NCI-H1417 treated with DMSO at 0.1 percent for 48 hours (cell line): ENCODE data around the gene MED13.
"Not testable (repeated sequence)": the region's sequence is repeated elsewhere in the genome, so short reads cannot be mapped to it uniquely, and the experiment has no call there.

Experiments used
- DNase-seq: peaks from one replicate; lab custom pipeline; 2025; lab: John Stamatoyannopoulos, UW

MED13 gene

DNA sequence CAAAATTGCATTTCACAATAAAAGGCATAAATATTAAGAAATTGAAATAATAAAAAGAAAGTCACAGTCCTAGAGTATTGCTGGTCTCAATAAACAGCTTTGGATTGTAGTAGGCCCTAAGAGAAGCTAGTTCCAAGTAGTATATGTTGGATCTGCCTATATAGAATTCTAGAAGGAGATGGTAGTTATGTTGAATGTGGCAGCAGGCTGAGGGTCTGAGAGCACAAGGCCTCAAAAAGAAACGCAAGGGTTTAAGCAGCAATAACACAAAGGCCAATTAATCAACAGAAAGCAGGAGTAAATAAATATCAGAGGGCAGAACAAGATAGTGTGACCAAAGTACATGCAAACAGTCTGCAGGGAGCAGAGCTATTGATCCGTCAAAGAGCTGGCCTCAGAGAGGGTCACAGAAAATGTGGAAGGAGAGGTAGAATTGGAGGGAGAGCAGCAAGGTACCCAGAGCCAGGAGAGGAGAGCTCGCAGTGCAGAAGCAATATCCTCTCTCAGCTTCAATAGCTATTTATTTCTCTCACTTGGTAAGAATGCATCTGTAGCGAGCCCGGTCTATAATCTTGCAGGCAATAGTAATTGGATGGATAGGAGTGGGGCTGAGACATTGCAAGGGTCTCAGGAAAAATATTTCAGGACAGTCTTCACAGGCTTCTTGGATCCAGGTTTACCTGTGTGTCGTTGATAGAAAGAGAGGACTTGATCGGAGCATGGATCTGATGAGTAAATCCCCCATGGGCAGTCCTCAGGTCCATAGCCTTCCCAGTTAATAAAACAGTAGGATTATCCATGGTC is 25.1 kb upstream of the MED13 start:
- no peak for DNase-seq

DNA sequence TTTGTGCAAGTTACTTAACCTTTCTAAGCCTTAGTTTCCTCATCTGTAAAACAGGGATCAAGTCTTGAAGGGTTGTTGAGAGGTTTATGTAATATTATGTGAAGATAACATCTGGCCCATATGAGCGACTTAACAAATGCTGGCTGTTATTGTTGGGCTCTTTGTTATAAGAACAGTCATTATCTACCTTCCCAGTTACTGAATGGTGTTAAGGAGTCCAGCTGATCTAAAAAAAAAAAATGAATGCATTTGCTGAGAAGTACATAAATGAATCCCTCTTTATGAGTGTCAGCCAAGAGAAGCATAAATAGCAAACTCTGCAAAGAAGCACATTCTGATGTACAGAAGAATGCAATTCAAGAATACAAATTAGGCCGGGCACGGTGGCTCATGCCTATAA is 24.3 kb upstream of the MED13 start:
- no peak for DNase-seq

DNA sequence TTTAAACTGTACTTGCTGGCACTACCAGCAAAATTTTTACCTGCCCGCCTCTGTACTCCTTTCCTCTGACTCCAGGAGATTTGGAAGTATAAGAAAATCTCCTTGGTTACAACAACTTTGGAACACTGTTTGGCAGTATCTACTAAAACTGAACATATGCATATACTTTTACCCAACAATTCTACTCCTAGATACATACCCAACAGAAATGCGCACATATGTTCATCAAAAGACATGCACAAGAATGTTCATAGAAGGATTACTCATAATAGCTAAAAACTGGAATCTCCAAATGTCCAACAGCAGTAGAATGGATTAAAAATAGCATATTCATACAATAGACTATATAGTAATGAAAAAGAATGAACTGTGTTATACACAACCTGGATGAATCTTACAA is 21.7 kb upstream of the MED13 start:
- DNase-seq = no peak

DNA sequence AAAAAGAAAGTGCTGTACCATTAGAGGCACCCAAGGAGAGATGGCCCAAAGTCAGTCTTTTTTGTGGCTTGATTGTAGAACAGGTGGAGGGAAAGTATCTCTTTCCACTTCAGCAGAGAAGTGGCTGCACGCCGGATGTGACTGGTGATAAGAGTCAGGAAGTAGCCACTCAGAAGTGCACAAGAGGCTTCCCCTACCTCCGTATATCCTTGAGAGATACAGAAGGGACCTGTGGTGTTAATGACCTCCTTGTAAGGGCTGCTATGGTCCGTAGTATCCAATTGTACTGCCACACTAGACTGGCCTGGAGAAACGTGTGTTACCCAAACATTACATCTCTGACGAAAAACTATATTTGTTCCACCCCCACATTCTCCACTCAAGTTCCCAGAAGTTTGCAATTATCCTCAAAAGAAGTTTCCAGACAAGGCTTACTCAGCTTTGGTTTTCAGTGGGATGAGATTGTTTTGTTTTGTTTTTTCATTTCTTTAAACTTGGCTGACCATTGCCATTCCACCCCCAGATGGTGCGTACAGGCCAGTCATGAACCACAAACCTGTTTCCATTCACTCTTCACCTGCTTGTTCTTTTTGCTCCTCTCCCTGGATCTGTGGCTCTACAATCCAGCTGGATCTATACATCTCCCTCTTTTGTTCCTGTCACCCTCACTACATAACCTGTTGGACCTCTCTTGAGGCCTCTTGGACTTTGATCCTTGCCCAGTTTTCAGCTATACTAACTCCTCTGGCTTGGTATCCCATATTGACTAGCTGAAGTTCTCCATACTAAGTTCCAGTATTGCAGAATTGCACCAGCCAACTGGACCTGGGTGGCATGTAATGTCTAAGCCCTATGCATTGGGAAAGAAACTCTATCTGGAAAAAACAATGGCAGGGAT is 20.7 kb upstream of the MED13 start:
- DNase-seq = no peak

DNA sequence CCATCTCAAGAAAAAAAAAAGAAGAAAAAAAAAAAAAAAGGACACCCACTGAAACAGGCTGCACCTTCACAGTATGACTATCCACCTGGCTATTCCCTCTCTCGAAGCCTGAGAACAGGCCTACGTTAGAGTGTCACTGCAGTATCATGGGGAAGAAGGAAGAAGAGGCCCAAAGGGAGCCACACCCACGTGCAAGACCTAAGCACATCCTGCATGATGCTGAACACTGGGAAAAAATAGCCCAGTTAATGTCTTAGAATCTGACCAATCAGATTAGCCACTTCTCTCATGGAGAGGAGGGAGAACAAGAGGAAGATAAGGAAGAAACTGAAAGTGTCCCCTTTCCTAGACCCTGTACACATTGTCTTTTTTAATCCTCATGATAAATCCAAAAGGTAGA is 19.5 kb upstream of the MED13 start:
- DNase-seq = no peak

DNA sequence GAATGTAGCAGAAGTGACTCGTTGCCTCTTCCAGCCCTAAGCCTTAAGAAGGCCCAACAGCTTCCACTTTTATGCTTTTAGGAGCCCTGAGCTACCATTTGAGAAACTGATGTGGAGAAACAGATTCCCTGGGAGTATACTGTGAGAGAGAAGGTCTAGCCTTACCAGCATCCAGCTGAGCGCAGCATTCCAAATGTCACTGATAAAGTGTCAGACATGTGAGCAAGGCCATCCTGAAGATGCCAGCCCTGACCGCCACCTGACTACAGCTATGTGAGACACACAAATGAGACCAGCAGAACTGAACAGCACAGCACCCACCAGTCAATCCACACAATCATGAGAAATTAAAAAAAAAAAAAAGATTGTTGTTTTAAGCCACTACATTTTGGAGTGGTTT is 18.6 kb upstream of the MED13 start:
- DNase-seq = no peak

DNA sequence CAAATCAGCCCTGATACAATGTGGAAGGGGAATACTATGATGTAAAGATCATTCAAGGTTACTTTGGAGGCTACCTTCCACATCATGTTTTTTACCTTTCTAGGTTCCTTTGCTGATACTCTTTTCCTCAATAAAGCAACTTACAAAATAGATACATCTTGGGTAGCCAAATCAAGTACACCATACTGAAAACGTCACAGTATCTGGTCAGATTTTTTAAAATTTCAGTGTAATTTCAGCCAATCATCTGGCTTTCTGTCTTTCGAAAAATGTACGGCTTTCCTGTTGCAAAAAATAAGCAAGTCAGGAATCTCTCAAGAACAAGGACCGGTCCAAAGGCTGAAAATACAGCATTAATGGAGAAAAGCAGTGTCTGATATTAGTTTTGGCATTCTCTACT is 15.6 kb upstream of the MED13 start:
- no peak for DNase-seq

DNA sequence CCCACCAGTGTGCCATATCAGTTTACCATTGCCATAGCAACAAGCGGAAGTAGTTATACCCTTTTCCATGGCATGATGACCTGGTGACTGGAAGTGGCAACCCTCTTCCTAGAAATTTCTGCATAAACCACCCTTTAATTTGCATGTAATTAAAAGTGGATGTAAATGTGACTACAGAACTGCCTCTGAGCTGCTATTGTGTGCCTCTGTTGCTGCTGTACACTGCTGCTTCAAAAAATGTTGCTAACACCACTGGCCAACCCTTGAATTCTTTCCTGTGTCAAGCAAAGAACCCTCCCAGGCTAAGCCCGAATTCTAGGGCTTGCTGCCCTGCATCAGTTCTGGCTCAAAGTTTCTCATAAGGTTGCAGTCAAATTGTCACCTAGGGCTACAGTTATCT is 12.9 kb upstream of the MED13 start:
- DNase-seq = no peak

DNA sequence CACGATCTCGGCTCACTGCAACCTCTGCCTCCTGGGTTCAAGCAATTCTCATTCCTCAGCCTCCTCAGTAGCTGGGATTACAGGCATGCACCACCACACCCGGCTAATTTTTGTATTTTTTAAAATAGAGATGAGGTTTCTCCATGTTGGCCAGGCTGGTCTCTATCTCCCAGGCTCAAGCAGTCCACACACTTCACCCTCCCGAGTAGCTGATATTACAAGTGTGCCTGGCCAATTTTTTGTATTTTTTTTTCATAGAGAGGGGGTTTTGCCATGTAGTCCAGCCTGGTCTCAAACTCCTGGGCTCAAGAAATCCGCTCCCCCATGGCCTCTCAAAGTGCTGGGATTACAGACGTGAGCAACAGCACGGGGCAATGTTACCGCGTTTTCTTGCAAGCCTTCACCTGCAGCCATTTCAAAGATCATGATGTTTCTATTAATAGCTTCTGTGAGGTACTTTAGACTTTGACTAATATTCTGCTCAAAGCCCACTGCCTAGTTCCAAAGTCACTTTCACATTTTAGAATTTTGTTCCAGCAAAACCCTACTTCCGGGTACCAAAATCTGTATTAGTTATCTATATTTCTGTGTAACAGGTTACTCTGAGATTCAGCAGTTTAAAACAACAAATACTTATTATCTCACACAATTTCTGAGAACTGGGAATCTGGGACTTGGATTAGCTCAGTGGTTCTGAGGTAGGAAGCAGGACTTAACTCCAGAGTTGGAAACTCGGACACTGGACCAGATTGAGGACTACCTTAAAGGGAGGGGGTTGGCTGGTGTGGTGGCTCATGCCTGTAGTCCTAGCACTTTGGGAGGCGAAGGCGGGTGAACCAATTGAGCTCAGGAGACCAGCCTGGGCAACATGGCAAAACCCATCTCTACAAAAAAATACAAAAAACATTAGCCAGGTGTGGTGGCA is 12.0 kb upstream of the MED13 start:
- DNase-seq = no peak

DNA sequence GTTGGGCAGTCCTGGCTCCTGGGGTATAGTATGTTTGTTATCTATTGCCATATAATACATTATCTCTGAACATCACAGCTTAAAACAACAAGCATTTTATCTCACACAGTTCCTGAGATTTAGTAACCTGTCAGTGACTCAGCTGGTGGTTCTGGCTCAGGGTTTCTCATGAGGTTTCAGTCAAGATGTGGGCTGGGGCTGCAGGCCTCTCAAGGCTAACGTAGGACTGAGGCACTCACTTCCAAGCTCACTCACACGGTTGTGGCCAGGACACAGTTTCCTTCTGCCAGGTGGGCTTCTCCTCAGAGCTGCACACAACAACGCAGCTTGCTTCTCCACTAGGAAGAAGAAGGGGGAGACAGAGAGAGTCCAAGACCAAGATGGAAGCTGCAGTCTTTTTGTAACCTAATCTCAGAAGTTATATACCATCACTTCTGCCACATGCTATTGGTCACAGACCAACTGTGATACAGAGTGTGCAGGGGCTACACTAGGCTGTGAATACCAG is 10.3 kb upstream of the MED13 start:
- DNase-seq = no peak

DNA sequence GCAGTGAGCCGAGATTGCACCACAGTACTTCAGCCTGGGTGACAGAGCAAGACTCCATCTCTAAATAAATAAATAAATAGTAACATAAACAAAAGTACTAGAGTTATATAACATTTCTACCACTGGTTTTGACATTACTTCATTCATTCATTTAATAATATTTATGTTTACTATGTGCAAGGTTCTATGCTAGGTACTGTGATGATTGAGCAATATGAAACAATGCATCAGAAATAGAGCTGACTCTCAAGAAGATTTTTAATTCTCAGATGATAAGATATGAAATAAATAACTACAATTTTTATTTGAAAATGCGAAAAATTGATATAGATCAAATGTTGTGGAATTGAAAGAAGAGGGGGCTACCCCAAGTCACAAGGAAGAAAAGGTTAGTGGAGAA is 8.9 kb upstream of the MED13 start:
- DNase-seq = no peak

DNA sequence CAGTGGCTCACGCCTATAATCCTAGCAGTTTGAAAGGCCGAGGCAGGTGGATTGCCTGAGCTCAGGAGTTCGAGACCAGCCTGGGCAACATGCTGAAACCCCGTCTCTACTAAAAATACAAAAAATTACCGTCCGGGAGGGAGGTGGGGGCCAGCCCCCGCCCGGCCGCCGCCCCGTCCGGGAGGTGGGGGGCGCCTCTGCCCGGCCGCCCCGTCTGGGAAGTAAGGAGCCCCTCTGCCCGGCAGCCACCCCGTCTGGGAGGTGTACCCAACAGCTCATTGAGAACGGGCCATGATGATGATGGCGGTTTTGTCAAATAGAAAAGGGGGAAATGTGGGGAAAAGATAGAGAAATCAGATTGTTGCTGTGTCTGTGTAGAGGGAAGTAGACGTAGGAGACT is 7.8 kb upstream of the MED13 start:
- DNase-seq = not testable (repeated sequence)

DNA sequence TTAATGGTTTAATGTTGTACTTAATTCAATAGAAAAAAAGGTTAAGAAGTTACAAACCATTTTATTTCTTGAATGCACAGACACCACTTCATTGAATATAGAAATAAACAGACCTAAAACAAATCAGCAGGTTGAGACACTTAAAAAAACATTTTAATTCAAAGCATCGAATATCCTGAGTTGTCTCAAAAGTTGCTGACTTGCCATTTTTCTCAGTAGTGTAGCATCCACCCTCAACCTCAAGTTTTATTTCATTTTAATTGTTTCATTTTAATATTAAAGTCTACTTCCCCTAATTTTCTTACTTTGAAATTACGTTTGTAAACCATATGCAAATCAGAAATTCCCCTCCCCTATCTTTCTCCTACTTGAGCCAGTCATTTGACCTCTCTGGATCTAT is 5.8 kb upstream of the MED13 start:
- no peak for DNase-seq

DNA sequence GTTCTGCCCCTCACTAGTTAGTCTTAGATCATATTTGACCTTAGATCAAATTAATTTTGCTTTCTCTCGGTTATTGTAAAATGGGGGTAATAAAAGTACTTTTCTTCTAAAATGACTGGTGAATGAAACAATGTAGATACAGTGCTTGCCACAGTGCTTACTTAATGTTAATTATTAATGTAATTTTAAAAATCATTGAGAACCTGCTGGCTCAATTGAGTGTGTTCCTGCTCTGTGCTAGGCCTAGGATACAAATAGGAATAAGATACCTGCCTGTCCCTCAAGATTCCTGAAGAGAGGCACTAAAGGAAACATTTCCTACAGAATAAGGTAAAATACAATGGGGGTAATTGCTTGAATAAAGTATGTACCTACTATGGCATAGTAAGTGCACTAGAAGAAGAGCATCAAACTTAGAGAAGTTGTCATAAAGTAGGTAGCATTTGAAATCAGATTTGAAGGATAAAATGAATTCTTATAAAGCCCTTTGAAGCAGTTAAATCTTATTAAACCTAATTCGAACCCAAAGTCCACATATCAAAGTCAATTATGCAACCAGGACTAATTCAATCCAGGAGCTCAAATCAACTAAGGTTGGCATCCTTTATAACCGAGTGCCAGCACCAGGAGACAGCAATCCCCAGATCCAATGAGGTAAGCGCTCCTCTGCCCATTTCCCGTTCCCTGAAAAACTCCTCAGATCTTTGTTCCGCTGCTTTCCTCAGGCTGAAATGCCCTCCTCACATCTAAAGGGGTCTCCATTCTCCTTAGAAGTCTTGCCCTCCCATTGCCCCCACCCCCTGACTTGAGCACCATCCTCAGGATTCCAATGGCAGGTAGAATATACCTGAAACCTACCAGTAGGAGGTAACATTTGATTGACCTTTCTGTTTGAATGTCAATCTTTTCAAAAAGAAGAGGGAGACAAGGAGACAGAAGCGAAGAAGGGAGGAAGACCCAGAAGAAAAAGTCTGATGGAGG is 2.4 kb upstream of the MED13 start:
- no peak for DNase-seq

DNA sequence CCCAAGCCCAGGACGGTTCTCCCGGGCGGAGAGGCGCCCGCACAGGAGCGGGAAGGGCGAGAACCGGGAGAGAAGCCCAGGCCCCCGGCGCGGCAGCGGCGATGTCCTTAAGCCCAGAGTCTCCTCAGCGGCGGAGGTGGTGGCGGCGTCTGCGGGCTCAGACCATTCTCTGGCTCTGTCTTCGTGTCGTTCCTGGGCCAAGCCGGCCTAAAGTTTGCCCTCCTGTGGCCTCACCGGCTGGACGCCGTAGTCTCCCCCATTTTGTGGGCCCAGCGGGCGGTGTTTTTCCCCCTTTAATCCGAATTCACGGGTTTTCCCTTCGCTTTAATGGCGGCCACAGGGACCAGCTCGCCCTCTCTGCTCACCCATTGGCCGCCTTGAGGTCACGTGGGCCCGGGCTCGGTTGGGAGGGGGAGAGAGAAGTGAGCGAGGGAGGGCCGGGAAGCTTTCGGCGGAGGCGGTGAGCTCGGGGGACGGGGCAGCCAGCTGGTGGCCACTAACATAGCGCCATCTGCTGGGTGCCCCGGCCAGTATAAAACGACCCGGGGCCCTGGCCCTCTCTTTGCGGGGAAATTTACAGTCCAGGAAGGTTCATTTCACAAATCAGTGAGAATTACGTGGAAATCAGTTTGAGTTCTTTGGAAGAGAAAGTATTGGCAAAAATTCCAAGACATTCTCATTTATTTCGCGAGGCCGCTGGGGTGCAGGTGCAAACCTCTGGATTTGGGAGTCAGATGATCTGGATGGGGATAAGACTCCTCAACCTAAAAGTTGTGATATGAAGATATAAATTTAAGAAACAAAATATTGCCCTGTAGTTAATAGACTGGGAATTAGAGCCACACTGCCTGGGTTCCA is 762 bp upstream of the MED13 start:
- peak; percentile 89 for DNase-seq

DNA sequence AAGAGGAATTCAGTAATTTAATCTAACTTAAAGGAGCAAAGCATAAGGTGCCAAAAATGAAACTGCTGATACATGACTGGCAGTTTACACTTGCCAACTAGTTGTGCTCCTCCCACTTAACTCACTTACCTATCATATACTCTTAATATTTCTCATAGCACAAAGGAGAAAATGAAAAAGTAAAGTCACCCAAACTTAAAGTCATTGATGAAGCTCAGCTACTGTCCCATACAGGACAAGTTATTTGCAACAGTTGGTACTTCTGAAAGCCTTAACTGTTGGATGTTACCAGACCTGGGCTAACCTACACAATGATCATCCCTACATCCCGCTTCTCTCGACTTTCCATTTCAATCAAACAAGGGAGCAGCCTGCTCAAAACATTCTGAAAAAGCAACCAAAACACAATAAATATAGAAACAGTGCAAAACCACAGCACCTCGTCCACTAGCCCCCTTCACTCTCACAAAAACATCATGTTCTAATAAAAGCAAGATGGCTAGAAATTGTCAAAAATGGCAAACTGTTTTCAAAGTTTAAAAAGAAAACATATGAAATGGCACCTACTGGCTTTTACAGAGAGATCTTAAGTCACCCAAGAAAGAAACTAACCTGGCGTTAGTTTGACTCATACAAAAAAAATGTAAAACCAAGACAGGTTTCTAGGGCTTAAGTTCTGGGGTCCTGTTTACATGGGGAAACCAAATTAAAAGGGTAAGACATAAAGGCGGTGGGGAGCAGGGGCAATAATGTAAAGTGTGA is 868 bp downstream of the MED13 start:
- no peak for DNase-seq

DNA sequence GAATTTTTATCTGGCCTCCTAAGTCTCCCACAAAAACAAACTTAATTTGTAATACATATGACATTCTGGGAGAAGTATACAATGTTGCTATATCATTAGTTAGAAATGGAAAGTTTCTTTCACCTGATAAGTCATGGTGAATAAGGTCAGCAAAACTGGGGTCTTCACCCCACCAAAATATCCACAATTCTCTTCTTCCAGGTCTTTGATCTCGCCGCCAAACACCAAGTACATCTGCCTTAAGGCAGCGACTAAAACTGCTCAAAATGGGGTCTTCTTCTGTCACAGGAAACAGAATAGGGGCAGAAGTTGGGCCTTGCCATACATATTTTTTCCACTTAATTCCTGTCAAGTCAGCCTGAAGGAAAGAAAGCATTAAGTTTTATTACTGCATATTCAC is 2.1 kb downstream of the MED13 start:
- DNase-seq = no peak

DNA sequence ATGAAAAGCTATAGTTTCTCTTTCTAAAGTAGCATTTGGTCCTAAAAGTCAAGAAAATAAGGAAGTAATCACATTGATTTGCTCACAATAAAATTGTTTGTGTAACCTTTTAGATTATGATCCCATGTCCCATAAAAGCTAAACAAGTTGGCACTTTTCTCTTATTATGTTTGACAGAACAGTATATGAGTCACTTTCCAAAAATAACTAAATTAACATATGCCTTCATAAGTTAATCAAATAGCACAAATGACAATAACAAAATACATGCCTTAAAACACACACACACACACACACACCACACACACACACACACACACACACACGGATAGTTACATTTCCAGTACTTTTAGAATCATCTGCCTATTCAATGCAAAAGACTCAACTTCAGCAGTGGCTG is 2.8 kb downstream of the MED13 start:
- DNase-seq = no peak

DNA sequence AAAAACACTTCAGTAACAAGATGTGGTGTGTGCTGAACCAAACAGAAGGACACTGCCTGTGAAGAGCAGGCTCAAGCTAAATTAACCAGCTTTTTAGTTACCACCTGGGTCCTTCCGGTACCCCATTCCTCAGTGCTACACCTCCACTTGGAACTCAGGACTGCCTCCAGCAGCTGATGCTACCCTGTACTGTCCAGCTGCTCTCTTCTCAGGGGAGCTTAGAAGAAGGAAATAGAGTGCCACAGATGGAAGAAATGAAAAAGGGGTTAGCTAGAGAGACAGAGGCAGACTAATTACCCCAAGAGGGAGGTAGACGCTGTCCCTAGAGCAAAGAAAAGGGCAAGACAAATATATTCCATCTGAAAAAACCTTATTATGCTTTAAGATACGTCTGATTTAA is 5.7 kb downstream of the MED13 start:
- DNase-seq = no peak
